Smooth muscle cell of the umbilical artery (primary cell): ENCODE data around the gene PHKA1. TPM values are rescaled to one million over a fixed set of nuclear protein-coding genes. Genes with fewer than 3 reads are reported as not detected.

Experiments
- total RNA-seq: library from RNA; depleted of rRNA; stranded (reverse); fragments of >200 nt; gene quantifications from 2 replicates; pipeline ENCODE4 v1.2.3, GENCODE V29; 2014

Gene PHKA1
- 21.1 and 22.5 TPM in 2 replicates for total RNA-seq

GRCh38 chrX:72713599-72714477 is at the start of gene PHKA1:
Gene PHKA1, minus strand, starts transcription at chrX:72714306. Its CDS starts 426 bp downstream, at chrX:72713880.

GRCh38 chrX:72572248-72573157 is 141.6 kb downstream of the PHKA1 start, which contains the start of gene HDAC8:
Gene HDAC8, minus strand, starts transcription at chrX:72572843. Its CDS starts 82 bp downstream, at chrX:72572761.

Other genes starting within 250 kb of the PHKA1 start
- gene HDAC8, start 141.5 kb downstream of the PHKA1 start, total RNA-seq, result 42.4 and 53.4 TPM in 2 replicates
- not detected in 2 replicates for gene DMRTC1B, start 62.6 kb upstream of the PHKA1 start, total RNA-seq
- gene FAM236B, start 68.4 kb upstream of the PHKA1 start, total RNA-seq, result not detected in 2 replicates
- gene FAM236D, start 93.9 kb upstream of the PHKA1 start, total RNA-seq, result not detected in 2 replicates
- not detected in 2 replicates for gene FAM236C, start 198.3 kb upstream of the PHKA1 start, total RNA-seq
- gene FAM236A, start 223.9 kb upstream of the PHKA1 start, total RNA-seq, result not detected in 2 replicates
- not detected in 2 replicates for gene DMRTC1, start 229.5 kb upstream of the PHKA1 start, total RNA-seq